ENCODE data around the gene PDS5B.
"Not testable (repeated sequence)": the region's sequence is repeated elsewhere in the genome, so short reads cannot be mapped to it uniquely, and the experiment has no call there.

The PDS5B gene

GRCh38 chr13:32821149-32821688 lies 235.0 kb downstream of the PDS5B start:
- intact Hi-C loops (cut with DNase I; ENCODE audit: low total_unique reads), result no loop called here
- Histone ChIP-seq H3K27me3 (no peaks in the 10 kb centered on the region), H3K27ac (no peak overlapping the region), H3K36me3 (no peaks in the 10 kb centered on the region), H3K4me1 (no peaks in the 10 kb centered on the region), H3K9me3 (no peaks in the 10 kb centered on the region), H3K4me3 (no peak overlapping the region)
- DNase-seq, result no peak
- no peak for TF ChIP-seq CTCF (IDR thresholded peaks at IDR 0.05)

- intact Hi-C loops (cut with DNase I; ENCODE audit: low total_unique reads), result no loop called here
- Histone ChIP-seq H3K27ac (no peak overlapping the region), H3K4me3 (no peak overlapping the region), H3K36me3 (no peaks in the 10 kb centered on the region), H3K4me1 (no peaks in the 10 kb centered on the region), H3K9me3 (no peaks in the 10 kb centered on the region), H3K27me3 (no peaks in the 10 kb centered on the region)
- no peak for DNase-seq
- no peak for TF ChIP-seq CTCF (IDR thresholded peaks at IDR 0.05)
Measured at GRCh38 chr13:32822771-32823170, 236.5 kb downstream of the PDS5B start.

GRCh38 chr13:32823597-32823996 lies 237.3 kb downstream of the PDS5B start:
- intact Hi-C loops (cut with DNase I; ENCODE audit: low total_unique reads), result no loop called here
- H3K36me3 ChIP-seq, result no peaks in the 10 kb centered on the region
- H3K4me3 ChIP-seq, result no peak overlapping the region
- H3K27ac ChIP-seq, result no peak overlapping the region
- no peaks in the 10 kb centered on the region for H3K27me3 ChIP-seq
- H3K4me1 ChIP-seq, result no peaks in the 10 kb centered on the region
- no peak for DNase-seq
- TF ChIP-seq CTCF (IDR thresholded peaks at IDR 0.05), result no peak
- no peaks in the 10 kb centered on the region for H3K9me3 ChIP-seq

- TF ChIP-seq CTCF (IDR thresholded peaks at IDR 0.05), result no peak
- H3K4me3 ChIP-seq, result no peak overlapping the region
- no peak for DNase-seq
- no peaks in the 10 kb centered on the region for H3K9me3 ChIP-seq
- no peaks in the 10 kb centered on the region for H3K4me1 ChIP-seq
- no peaks in the 10 kb centered on the region for H3K27me3 ChIP-seq
- no peak overlapping the region for H3K27ac ChIP-seq
- H3K36me3 ChIP-seq, result no peaks in the 10 kb centered on the region
- intact Hi-C loops (cut with DNase I; ENCODE audit: low total_unique reads), result no loop called here
Measured at GRCh38 chr13:32824061-32824460, 237.8 kb downstream of the PDS5B start.

- Histone ChIP-seq H3K27me3 (no peaks in the 10 kb centered on the region), H3K27ac (no peak overlapping the region), H3K4me3 (no peak overlapping the region), H3K9me3 (no peaks in the 10 kb centered on the region), H3K36me3 (no peaks in the 10 kb centered on the region), H3K4me1 (no peaks in the 10 kb centered on the region)
- no peak for DNase-seq
- intact Hi-C loops (cut with DNase I; ENCODE audit: low total_unique reads), result no loop called here
- no peak for TF ChIP-seq CTCF (IDR thresholded peaks at IDR 0.05)
Measured at GRCh38 chr13:32824675-32825074, 238.4 kb downstream of the PDS5B start.

- no peak overlapping the region for H3K4me3 ChIP-seq
Measured at GRCh38 chr13:32825481-32825880, 239.2 kb downstream of the PDS5B start.

GRCh38 chr13:32826372-32826771 lies 240.1 kb downstream of the PDS5B start:
- H3K9me3 ChIP-seq; H3K27ac ChIP-seq; H3K36me3 ChIP-seq; intact Hi-C loops (cut with DNase I; ENCODE audit: low total_unique reads); DNase-seq; H3K4me1 ChIP-seq; H3K27me3 ChIP-seq; H3K4me3 ChIP-seq: not testable (repeated sequence)

More at GRCh38 chr13:32825481-32825880, 239.2 kb downstream of the PDS5B start:
- Histone ChIP-seq H3K27me3 (no peaks in the 10 kb centered on the region), H3K27ac (no peak overlapping the region), H3K9me3 (no peaks in the 10 kb centered on the region), H3K4me1 (no peaks in the 10 kb centered on the region), H3K36me3 (no peaks in the 10 kb centered on the region)
- intact Hi-C loops (cut with DNase I; ENCODE audit: low total_unique reads), result no loop called here
- no peak for DNase-seq
- TF ChIP-seq CTCF (IDR thresholded peaks at IDR 0.05), result no peak

Data from tibial artery (tissue), 4 donors.